ENCODE results near the gene NEUROG1.
A peak's percentile ranks its signal among the peaks of the same experiment; 100 is the strongest.

Gene NEUROG1

GRCh38 chr5:135561266-135561665, 25.5 kb upstream of the NEUROG1 start:
- no peak for DNase-seq

GRCh38 chr5:135560858-135561257, 25.1 kb upstream of the NEUROG1 start:
- DNase-seq, result peak; percentile 41 to 56

DNA sequence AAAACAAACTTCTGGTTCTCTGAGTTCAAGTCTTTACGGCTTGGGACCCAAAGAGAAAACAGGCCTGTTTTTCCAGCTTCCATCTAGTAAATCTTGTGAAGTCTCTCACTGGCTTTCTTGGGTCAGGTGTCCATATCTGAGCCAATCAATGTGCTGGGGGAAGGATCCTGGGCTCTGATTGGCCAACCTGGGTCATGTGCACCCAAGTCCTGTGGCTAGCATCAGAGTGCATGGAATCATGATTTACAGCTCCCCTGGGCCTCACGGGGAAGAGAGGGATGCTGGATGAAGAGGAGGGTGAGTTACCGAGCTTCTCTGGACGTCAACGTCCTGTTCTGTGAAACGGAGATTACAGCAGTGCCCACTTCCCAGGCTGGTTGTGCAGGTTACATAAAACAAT, 23.6 kb upstream of the NEUROG1 start:
- no peak for DNase-seq

- no peak for DNase-seq
Measured at GRCh38 chr5:135557076-135557838, 21.5 kb upstream of the NEUROG1 start.

DNA sequence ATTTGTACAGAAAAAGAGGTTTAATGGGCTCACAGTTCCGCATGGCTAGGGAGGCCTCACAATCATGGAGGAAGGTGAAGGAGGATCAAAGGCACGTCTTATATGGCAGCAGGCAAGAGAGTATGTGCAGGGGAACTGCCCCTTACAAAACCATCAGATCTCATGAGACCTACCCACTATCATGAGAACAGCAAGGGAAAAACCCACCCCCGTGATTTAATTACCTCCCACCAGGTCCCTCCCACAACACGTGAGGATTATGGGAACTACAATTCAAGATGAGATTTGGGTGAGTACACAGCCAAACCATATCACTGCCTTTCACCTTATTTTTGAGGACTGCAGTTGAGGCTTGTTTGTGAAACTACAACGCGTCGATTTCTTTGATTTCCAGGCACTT, 20.9 kb upstream of the NEUROG1 start:
- DNase-seq, result no peak

GRCh38 chr5:135555530-135555929, 19.8 kb upstream of the NEUROG1 start:
- no peak for DNase-seq

DNA sequence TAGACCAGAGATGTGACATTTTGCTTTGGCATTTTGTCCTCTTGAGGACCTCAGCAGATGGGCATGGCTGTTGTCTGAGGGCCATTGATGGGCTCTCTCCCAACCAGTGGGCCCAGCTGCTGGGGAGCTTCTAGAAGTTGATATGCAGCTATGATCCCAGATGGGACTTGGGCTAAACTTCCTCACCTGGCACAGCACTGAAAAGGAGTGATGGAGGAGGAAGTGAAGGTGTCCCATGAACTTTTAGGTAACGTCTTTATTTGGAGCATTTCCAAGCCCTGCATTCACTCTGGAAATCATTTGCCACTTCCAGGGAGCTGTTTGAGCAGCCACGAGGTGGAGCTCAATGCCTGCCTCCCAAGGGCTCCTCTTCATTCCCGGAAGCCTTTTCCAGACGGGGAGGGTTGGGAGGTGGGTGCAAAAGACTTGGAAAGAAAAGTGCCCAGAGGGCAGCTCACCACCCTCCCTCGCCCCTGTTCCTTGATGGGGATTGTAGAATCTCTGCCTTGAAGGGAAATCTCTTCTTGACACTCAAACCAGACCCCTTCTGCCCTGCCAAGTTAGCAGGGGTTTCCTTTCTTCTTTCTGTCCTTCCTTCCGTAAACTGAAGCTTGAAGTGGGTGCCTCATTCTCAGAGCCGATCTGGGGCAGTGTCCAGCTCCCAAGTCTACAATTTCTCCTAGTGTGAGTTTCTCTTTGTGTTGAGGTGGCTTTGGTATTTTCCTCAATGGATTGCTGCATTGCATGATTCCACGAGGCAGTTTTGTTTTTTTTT, 18.1 kb upstream of the NEUROG1 start:
- DNase-seq, result no peak

DNA sequence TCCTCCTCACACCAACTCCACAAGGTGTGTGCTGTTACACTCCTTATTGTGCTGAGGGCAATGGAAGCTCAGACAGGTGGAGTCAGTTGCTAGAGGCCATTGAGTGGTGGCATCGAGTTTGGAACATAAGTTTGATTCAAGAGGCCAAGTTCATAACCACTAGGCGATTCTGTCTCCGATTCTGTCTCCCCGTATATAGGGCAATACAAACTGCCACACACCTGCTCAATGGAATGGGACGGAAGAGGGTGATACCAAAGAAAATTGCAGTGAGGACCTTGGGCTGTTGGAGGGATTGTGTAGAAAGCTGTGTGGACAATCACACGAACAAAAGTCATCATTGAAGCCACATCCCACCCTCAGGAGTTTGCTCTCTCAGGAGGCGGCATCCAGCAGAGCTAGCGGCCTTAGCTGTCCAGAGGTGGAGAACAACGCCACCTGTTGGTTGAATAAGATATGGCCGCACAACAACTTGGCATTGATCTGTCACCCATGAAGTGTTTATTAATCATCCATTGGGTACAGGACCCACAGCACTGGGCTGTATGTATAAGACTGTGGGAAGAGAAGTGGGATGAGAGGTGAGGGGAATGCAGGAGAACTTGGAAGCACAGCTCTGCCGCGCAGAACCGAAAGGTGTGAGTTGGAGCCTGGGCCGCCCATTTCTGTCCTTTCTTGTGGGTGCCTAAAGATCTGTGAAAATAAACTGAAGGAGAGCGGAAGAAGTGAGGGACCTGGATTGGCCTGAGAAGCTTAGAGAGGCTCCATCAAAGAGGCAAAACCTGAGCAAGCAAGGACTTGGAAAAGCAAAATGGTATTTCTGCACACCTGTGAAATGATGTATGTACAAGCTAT, 16.1 kb upstream of the NEUROG1 start:
- peak in 1 of 2 experiments; percentile 47 for DNase-seq

- DNase-seq, result no peak
Measured at GRCh38 chr5:135549413-135549812, 13.6 kb upstream of the NEUROG1 start.

DNA sequence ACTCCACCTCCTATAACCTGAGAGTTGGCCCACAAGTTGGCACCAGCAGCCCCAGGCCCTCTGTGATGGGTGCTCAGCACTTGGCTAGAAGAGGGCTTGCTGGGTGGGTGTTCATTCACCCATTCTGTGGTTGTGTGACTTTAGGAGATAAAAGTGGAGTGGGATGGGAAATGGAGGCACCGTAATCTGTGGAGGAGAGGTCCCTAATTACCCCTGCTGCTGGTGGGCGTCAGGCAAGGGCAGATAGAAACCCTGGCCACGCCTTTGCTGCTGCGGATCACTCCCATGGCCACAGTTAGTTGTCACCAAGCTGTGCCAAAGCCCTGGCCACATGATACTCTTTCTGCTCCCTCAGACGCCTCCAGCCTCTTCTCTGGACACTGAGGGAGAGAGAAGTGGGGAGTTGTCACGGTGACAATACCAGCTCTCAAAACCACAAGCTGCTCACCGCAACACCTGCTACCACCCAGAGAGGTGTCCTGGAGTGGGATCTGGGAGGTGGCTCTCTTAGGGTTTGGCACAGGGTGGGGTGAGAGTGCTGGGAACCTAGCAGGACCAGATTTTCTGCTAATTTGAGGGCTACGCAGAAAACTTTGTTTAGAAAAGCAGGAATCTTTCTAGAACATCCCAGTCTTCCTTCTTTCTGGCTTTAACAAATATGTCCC, 12.0 kb upstream of the NEUROG1 start:
- DNase-seq, result no peak

- DNase-seq, result no peak
Measured at GRCh38 chr5:135546912-135547311, 11.1 kb upstream of the NEUROG1 start.

DNA sequence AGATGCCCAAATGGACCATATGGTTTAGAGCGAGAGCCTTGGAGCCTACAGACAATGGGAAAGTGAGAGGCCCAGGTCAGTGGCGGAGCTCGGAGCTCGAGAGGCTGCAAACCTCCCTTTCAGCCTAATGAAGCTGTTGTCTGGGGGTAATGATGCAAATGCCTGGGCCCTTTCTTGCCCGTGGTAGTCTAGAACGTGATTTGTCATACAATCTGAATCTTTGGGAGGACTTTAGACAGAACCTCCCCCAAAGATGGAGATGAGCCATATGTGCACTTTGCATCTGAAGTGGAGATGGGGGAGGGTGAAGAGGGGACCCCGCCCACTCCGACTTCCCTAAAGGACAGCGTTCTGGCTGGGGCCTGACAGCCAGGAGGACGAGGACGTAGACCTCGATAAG, 10.3 kb upstream of the NEUROG1 start:
- no peak for DNase-seq

DNA sequence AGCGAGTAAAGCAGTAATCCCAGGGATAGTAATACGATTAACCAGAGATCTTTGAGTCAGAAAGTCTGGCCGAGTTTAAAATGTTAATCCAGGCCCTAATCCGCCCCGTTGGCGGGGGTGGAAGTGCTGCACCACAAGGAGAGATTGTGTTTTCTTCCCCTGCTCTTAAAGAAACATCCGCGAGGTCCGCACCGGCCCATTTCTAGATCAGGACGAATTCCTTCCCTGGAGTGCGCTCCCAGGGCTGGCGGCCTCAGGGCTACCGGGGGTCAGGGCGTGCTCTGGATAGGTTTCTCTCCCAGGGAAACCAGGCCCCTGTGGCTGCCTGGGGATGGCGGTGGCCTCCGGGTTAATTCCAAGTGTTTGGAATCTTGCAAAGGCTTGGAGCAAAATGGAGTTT, 9.3 kb upstream of the NEUROG1 start:
- DNase-seq, result no peak

DNA sequence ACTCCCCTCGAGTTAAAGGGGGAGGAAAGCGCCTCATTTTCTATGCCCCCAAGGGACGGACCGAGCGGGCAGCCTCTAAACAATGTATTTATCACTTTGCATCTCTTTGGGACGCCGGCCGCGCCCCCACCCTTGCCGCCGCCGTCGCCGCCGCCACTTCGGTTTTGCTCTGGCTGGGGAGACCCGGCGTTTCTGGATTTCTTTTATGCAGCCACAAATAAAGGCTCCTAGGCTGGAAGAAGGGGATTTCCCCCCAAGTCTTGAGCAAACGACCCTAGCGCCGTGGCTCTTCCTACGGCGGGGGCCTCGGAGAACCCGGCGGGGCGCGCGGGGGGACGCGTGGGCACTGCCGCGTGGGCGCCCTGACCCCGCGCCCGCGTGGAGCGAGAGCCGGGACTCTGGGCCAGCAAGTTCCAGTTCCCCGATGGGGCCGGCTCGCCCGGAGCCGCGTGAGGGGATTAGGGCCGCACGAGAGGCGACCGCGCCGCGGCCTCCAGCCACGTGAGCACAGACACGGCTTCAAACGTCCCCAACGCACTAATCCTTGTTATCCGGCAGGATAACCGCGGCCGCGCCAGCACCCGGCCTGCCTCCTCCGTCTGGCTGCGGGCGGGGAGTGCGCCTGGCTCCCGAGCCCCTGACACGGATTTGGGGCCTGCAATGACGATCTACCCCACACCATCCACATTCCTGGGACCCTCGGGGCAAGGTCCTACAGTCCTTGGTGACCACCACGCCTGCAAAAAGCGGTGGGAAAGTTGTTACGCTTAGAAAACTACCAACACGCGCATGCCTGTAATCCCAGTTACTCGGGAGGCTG, 7.9 kb upstream of the NEUROG1 start:
- no peak for DNase-seq

DNA sequence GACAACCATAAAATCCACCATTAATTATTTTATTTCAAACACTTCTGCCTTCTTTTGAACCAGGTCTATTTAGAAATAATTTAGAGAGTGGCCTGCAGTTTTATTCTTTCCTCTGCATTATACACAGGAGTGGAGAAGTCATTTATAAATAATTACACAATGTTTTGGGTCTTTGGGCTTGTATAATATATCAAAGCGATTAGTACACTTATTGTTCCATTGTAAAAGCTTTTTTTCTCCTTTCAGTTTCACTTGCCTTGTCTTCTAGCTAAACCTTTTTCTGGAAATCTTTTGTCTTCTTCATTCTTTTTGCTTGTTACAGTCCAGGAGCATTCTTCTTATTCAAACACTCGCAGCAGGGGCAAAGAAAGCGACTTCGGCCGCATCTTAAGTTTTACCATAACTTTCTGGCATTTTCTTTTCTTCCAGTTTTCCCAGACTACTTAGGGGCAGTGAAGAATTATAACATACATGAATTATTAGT, 7.3 kb upstream of the NEUROG1 start:
- no peak for DNase-seq

- no peak for DNase-seq
Measured at GRCh38 chr5:135541807-135542502, 6.2 kb upstream of the NEUROG1 start.

DNA sequence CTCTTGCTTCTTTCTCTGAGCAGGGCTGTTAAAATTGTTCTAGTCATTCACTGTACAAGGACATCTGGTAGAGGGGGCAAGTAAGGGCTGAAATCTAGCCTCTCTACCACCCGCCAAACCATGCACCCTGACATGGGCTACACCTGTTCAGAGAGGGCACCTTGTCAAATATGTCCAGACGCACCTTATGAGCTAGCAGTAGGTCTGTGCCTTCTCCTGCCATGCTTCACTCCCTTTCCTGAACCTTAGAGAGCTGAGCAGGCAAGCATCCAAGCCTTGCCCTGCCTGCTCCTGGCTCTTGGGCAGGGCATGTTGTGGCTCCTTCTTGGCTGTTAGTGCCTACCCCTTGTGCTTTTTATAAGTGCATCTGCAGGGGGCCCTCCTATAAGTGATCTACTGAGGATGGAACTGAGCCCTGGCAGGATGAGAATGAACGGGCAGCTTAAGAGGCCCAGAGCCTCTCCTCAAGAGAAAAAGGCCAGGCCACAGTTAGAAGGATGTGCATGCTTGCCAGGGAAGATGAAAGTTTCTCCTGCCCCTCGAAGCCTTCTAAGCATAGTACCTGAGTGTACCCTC, 3.8 kb upstream of the NEUROG1 start:
- DNase-seq, result no peak

GRCh38 chr5:135538261-135538660, 2.5 kb upstream of the NEUROG1 start:
- no peak for DNase-seq

DNA sequence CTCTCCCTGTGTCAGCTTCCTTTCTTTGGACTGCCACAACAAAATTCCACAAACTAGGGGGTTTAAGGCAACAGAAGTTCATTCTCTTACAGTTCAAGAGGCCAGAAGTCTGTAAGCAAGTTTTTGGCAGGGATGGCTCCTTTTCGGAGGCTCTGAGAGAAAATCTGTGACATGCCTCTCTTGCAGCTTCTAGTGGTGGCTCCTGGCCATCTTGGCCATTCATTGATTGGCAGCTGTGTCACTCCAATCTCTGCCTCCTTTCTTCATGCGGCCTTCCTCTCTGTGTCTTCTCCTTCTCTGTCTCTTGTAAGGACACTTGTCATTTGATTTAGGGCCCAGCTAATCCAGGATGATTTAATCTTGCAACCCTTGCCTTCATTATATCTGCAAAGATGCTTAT, 2.0 kb upstream of the NEUROG1 start:
- DNase-seq, result no peak

- no peak for DNase-seq
Measured at GRCh38 chr5:135537271-135537670, 1.5 kb upstream of the NEUROG1 start.

DNA sequence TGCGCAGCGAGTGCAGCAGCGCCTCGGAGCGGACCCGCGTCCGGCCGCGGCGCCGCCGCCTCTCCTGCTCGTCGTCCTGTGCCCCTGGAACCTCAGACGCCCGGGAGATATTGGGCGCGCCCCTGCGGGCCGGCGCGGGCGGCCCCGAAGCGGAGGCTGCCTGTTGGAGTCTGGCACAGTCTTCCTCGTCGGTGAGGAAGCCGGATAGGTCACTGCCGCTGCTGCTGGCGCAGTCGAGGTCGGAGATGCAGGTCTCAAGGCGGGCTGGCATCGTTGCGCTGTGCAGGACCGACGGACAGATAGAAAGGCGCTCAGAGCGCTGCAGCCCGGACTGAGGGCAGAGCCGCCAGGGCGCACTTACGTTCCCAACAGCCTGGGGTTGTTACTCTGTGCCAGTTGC, 344 bp downstream of the NEUROG1 start:
- no peak for DNase-seq
